HepG2 (cell line): ENCODE measurements around the gene CHN2. TPM values are rescaled to one million over a fixed set of nuclear protein-coding genes. Genes with fewer than 3 reads are reported as not detected.

ENCODE experiments used
- AFF4 ChIP-seq: sonication (generic); formaldehyde crosslinking; IDR thresholded peaks from 2 replicates; pipeline ENCODE4 v1.4.0; 2020; ENCODE audit warnings: missing genetic modification reagents
- ARID4A ChIP-seq: sonication (generic); formaldehyde crosslinking; IDR thresholded peaks from 2 replicates; pipeline ENCODE4 v1.5.0; 2020; ENCODE audit warnings: mild to moderate bottlenecking, missing genetic modification reagents, borderline replicate concordance
- BCL3 ChIP-seq: sonication (generic); formaldehyde crosslinking; IDR thresholded peaks from 2 replicates; pipeline ENCODE4 v1.5.1; 2020; ENCODE audit warnings: mild to moderate bottlenecking, missing genetic modification reagents, moderate library complexity
- FOXP1 ChIP-seq, 2 experiments: fragments of 450-650 bp in 1 of 2; IDR thresholded peaks; 2 replicates each; pipeline ENCODE4 v1.6.1; 2017 to 2018; ENCODE audit warnings: antibody characterized with exemption in 1 of 2
- GATAD1 ChIP-seq: IDR thresholded peaks from 2 replicates; pipeline ENCODE4 v1.6.1; 2016; ENCODE audit warnings: missing genetic modification reagents, missing compliant biosample characterization
- GPN1 ChIP-seq: sonication (generic); formaldehyde crosslinking; IDR thresholded peaks from 2 replicates; pipeline ENCODE4 v1.5.1; 2020; ENCODE audit warnings: missing genetic modification reagents, borderline replicate concordance
- MXI1 ChIP-seq: IDR thresholded peaks from 3 replicates; pipeline ENCODE4 v1.6.1; 2012; ENCODE audit warnings: low read depth, low read length, inconsistent platforms, borderline replicate concordance
- SRSF4 ChIP-seq: fragments of 200-400 bp; formaldehyde crosslinking; IDR thresholded peaks from one replicate; pipeline ENCODE4 v1.6.1; 2018; ENCODE audit warnings: mild to moderate bottlenecking, low read depth, low read length, moderate library complexity; ENCODE audit not compliant: poor library complexity, severe bottlenecking
- ZNF253 ChIP-seq: sonication (generic); formaldehyde crosslinking; IDR thresholded peaks from 2 replicates; pipeline ENCODE4 v1.8.0; 2022; ENCODE audit warnings: mild to moderate bottlenecking, missing genetic modification reagents, borderline replicate concordance
- ZNF337 ChIP-seq: sonication (generic); formaldehyde crosslinking; IDR thresholded peaks from 2 replicates; pipeline ENCODE4 v1.5.1; 2020; ENCODE audit warnings: missing genetic modification reagents, low read depth, mild to moderate bottlenecking, borderline replicate concordance
- ZNF468 ChIP-seq: sonication (generic); formaldehyde crosslinking; IDR thresholded peaks from 2 replicates; pipeline ENCODE4 v1.8.0; 2022; ENCODE audit warnings: mild to moderate bottlenecking, moderate library complexity, missing genetic modification reagents
- polyA plus RNA-seq, 8 experiments: library from polyadenylated mRNA; depleted of rRNA in 3 of 8; stranded (reverse) in 7 of 8; unstranded in 1 of 8; fragments of >200 nt; fragmentation: Illumina TruSeq in 4 of 8; extraction: Trizol in 4 of 8; gene quantifications; 2 replicates each; pipeline versions ENCODE4 v1.2.1 to v1.2.3, GENCODE V29; 2011 to 2016; ENCODE audit warnings: low read depth in 4 of 8, missing spikeins in 1 of 8, mixed read lengths in 1 of 8; ENCODE audit not compliant: insufficient read depth in 1 of 8
- total RNA-seq, 5 experiments: library from RNA; depleted of rRNA; stranded (reverse); fragments of >200 nt; fragmentation: Illumina TruSeq; extraction: Trizol; gene quantifications; 2 replicates each; pipeline ENCODE4 v1.2.3, GENCODE V29; 2016; ENCODE audit warnings: low read depth in 1 of 5
- TF ChIP-seq, protein P1 (sequence below): sonication (generic); formaldehyde crosslinking; conservative IDR thresholded peaks from 2 replicates; pipeline ENCODE4 v1.4.0; 2020; ENCODE audit warnings: mild to moderate bottlenecking, missing genetic modification reagents, moderate library complexity

The CHN2 gene
- total and polyA plus RNA-seq, 2 of the 13 experiments (the other 11 are each of a cell fraction or from before 2014, with no cell fraction given) = 23.5 to 30.5 TPM

DNA sequence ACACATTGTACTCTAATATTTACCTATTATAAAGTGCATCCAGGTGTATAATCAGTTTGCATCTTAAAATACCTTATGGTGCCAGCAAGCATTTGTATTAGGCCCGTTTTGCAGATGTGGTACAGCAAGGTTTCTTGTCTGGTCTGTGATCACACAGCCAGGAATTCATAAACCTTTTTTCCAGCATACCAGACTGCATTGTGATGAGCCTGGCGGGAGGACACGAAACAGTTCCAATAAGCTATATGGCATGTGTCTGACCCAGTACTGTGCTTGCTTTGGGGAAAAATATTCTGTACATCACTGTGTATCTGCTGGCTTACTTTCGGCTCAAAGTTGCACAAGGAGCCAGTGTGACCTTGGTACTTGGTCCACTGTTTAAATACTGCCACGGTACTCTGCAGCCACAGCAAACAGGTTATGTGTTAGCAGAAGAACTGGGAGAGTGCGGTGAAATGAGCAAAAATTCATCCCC lies 36.3 kb downstream of the CHN2 start (continued):
- TF ChIP-seq, protein P1, sequence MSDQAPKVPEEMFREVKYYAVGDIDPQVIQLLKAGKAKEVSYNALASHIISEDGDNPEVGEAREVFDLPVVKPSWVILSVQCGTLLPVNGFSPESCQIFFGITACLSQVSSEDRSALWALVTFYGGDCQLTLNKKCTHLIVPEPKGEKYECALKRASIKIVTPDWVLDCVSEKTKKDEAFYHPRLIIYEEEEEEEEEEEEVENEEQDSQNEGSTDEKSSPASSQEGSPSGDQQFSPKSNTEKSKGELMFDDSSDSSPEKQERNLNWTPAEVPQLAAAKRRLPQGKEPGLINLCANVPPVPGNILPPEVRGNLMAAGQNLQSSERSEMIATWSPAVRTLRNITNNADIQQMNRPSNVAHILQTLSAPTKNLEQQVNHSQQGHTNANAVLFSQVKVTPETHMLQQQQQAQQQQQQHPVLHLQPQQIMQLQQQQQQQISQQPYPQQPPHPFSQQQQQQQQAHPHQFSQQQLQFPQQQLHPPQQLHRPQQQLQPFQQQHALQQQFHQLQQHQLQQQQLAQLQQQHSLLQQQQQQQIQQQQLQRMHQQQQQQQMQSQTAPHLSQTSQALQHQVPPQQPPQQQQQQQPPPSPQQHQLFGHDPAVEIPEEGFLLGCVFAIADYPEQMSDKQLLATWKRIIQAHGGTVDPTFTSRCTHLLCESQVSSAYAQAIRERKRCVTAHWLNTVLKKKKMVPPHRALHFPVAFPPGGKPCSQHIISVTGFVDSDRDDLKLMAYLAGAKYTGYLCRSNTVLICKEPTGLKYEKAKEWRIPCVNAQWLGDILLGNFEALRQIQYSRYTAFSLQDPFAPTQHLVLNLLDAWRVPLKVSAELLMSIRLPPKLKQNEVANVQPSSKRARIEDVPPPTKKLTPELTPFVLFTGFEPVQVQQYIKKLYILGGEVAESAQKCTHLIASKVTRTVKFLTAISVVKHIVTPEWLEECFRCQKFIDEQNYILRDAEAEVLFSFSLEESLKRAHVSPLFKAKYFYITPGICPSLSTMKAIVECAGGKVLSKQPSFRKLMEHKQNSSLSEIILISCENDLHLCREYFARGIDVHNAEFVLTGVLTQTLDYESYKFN (CRISPR knock-in tag) = peak; percentile 88
- TF ChIP-seq GATAD1 (CRISPR knock-in tag) (no peak; the same call in 1 of the 2 replicates), FOXP1 (IDR thresholded peaks at IDR 0.05) (no peak), FOXP1 (CRISPR knock-in tag; IDR thresholded peaks at IDR 0.05) (peak; percentile 78), ZNF468 (CRISPR knock-in tag) (no peak), AFF4 (no peak), ZNF337 (CRISPR knock-in tag) (no peak), ZNF253 (CRISPR knock-in tag) (no peak), MXI1 (peak; percentile 9; the same call in 1 of the 3 replicates), SRSF4 (no peak), GPN1 (no peak), BCL3 (CRISPR knock-in tag) (no peak; the same call in 1 of the 2 replicates), ARID4A (CRISPR knock-in tag) (peak; percentile 55; the same call in 1 of the 2 replicates)
